Gastroesophageal sphincter (tissue), 3 donors: Measurements from ENCODE around the gene ACSF3.

ENCODE experiments used
- EP300 ChIP-seq: sonication (generic); formaldehyde crosslinking; IDR thresholded peaks from one replicate; pipeline ENCODE4 v1.6.1; 2017; ENCODE audit warnings: antibody characterized with exemption, mild to moderate bottlenecking
- POLR2A ChIP-seq, 2 donors: fragments of 450-650 bp; IDR thresholded peaks; one replicate each; pipeline ENCODE4 v1.6.1; 2017; ENCODE audit warnings: antibody characterized with exemption in 2 of 2, mild to moderate bottlenecking in 2 of 2, moderate library complexity in 1 of 2
- POLR2AphosphoS5 ChIP-seq: sonication (generic); formaldehyde crosslinking; IDR thresholded peaks from one replicate; pipeline ENCODE4 v1.6.1; 2017; ENCODE audit warnings: antibody characterized with exemption
- TF ChIP-seq, protein P1 (sequence below), 4 experiments: fragments of 200-600 bp in 2 of 4; fragments of 450-650 bp in 2 of 4; sonication (generic) in 1 of 4; IDR thresholded peaks; one replicate each; pipeline ENCODE4 v1.5.1; 2017 to 2019; ENCODE audit warnings: antibody characterized with exemption in 4 of 4, mild to moderate bottlenecking in 2 of 4, moderate library complexity in 2 of 4

DNA sequence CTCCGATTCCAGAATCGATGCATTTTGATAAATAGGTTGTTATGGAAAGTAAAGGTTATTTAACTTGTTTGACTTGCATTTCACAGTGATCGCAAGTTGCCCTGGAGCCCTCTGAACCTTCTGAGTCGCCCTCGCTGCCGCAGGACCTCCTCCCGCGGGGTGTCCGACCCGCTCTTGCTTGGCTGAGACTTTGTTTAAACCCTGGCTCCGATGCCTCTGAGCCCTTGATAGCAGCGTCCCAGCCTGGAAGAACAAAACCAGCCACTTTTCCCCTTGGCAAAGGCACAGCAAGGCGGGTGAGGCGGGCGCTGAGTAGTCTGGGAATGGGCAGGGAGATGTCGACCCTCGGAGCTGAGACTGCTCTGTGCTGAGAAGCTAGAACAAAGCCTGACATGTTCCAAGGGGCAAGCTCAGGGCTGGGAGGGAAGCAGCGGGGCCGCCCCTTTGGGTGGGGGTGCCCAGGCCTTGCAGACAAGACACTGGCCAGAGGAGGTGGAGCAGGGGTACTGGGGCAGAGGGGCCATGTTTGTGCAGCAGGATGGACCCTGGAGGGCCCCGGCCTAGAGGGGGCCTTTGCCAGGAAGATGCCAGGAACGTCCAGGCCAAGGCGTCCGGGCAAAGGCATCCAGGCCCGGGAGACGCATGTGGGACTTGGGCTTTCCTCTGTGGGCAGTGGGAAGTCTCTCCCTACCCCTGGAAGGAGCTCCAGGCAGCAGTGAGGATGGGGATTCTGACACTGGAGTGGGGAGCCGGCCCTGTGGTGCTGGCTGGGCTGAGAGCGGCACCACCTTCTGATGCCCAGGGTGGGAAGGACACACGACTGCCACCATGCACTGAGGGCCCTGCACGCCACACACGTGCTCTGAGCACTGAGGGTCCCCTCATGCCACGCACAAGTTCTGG, 47.6 kb downstream of the ACSF3 start:
- TF ChIP-seq, protein P1, sequence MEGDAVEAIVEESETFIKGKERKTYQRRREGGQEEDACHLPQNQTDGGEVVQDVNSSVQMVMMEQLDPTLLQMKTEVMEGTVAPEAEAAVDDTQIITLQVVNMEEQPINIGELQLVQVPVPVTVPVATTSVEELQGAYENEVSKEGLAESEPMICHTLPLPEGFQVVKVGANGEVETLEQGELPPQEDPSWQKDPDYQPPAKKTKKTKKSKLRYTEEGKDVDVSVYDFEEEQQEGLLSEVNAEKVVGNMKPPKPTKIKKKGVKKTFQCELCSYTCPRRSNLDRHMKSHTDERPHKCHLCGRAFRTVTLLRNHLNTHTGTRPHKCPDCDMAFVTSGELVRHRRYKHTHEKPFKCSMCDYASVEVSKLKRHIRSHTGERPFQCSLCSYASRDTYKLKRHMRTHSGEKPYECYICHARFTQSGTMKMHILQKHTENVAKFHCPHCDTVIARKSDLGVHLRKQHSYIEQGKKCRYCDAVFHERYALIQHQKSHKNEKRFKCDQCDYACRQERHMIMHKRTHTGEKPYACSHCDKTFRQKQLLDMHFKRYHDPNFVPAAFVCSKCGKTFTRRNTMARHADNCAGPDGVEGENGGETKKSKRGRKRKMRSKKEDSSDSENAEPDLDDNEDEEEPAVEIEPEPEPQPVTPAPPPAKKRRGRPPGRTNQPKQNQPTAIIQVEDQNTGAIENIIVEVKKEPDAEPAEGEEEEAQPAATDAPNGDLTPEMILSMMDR (IDR thresholded peaks at IDR 0.05): no peak
- TF ChIP-seq POLR2AphosphoS5 (no peak), POLR2A (IDR thresholded peaks at IDR 0.05) (no peak), EP300 (no peak)
